Measurements from ENCODE around the gene RAD51B.
"Not testable (repeated sequence)": the region's sequence is repeated elsewhere in the genome, so short reads cannot be mapped to it uniquely, and the experiment has no call there.

Gene RAD51B

DNA sequence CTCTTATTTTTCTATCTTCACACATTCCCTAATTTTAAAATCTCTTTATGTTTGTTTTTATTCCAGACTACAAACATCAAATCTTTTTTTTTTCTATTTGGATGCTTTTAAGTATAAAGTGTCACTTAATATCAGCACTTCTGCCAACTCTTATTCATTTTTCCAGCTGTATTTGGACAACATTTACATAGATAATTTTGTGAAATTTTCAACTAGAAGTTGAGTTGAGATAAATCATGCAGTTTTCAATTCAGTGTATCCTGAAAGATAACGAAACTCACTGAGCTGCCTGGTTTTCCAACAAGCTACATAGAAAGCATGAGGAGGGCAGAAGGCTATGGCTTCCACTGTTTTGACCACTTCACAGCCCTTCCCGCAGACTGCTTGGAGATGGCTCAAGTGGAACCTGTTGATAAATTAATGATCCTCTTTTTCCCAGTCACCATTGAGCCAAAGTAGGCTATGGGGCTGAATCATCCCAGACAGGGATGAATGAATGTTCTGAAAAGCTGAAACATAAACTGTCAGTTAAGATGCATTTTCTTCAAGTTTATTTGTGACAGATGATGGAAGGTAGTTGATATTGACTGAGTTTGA, 213.9 kb downstream of the RAD51B start:
- DNase-seq: no peak

- no peak for DNase-seq
Observed at GRCh38 chr14:68034896-68035295, 215.3 kb downstream of the RAD51B start.

DNA sequence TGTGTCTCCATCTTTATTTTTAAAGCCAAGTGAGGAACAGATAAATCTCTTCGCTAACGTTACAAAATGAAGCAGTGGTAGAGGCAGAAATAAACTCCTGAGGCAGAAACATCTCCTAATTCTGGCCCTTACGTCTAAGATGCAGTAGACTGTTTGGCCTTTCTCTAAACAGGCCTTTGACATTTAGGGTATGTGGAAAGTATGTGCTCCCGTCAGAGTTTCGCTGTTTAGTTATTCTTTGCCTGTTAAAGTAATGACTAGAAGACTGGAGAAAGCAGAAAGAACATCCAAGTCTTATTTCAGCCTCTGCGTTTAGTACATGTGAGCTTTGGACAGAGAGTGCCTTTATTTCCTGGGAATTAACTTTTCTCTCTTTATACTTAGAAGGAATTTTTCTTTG, 216.6 kb downstream of the RAD51B start:
- DNase-seq: no peak

DNA sequence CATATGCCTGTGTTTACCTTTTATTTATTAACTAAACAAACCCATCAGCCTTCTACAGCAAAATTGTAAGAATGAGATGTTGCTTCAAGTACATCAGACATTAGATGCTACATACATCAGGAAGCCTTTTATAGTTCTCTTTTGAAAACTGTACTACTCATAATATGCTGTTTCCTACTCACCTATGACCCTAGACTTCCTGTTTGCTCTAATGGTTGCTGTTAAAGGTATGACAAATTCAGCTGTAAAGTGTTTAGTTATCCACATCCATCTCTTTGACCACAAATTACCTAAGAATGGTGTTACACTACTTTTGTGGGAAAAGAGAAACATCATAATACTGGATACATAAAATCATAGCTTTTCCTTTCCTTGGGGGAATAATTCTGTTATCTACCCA, 220.0 kb downstream of the RAD51B start:
- no peak for DNase-seq

DNA sequence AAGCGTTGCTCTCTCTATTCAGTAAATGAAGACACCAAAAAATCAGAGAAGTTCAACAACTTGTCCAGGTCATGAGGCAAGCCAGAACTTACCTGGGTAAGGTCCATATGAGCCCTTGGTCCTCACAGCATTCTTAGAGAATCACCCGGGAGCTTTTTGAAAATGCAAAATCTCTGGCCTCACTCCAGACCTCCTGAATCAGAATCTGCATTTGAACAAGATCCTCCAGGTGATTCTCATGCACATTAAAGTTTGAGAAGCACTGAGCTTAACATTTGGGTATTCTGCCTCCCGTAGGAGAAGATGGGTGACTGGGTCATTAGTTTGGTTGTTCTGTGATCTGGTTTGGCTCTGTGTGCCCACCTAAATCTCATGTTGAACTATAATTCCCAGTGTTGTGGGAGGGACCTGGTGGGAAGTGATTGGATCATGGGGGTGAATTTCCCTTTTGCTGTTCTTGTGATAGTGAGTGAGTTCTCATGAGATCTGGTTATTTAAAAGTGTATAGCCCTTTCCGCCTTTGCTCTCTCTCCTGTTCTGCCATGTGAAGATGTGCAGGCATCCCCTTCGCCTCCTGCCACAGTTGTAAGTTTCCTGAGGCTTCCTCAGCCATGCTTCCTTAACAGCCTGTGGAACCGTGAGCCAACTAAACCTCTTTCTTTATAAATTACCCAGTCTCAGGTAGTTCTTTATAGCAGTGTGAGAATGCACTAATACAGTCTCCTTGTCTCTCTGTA, 221.2 kb downstream of the RAD51B start:
- DNase-seq: no peak

DNA sequence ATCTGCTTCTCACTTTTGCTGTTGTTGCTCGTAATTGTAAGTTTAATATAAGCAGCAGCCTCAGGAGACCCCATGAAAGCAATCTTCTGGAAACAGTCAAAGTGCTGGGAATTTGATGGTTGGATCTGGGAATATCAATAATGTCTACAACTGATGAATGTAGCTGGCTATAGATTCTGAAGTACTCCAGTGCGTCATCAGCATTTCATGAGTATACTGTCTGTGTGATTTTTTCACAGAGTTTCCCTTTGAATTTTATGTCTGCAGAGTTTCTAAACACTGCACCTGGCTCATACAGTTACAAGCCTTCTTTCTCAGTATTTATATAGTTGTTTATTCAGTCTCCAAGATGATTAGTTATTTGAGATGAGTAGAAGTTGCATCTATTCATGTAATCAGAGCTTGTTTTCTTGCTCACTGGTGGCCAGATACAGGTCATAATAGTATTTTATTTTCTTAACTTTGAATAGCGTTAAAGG, 222.3 kb downstream of the RAD51B start:
- DNase-seq: no peak

GRCh38 chr14:68042586-68043210, 223.1 kb downstream of the RAD51B start:
- no peak for DNase-seq

- no peak for DNase-seq
Observed at GRCh38 chr14:68043752-68044151, 224.2 kb downstream of the RAD51B start.

DNA sequence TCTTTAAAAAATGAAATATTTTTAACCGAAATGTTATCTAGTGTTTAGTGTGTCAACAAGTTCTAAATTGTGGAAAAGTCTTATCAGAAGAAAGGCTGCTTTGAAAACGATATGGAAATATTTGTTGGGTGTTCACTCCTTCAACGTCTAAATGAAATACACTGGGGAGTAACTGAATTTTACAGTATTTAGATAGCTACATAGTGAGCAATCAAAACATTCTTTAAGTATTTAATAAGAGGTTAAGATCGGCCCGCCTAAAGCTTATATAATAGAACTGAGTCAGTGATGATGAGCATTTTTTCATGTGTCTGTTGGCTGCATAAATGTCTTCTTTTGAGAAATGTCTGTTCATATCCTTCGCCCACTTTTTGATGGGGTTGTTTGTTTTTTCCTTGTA, 228.3 kb downstream of the RAD51B start:
- no peak for DNase-seq

DNA sequence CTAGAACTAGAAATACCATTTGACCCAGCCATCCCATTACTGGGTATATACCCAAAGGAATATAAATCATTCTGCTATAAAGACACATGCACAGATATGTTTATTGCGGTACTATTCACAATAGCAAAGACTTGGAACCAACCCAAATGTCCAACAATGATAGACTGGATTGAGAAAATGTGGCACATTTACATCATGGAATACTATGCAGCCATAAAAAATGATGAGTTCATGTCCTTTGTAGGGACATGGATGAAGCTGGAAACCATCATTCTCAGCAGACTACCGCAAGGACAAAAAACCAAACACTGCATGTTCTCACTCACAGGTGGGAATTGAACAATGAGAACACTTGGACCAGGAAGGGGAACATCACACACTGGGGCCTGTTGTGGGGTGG, 229.2 kb downstream of the RAD51B start:
- DNase-seq: not testable (repeated sequence)

DNA sequence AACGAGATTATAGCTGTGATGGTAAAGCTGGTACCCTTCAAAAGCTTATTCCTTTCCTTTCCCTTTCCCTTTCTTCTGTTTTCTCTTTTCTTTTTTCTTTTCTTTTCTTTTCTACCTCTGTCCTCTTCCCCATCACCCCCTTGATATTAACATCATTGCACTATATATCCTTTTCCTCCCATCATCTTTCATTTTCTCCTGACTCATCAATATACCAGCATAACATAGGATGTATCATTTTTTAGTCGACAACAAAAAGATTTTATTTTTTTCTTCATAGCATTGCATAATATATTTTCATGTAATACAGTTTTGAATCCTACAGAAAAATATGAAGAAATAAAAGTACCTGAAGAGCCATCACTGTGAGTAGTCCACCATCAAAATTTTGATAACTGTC, 230.6 kb downstream of the RAD51B start:
- no peak for DNase-seq

DNA sequence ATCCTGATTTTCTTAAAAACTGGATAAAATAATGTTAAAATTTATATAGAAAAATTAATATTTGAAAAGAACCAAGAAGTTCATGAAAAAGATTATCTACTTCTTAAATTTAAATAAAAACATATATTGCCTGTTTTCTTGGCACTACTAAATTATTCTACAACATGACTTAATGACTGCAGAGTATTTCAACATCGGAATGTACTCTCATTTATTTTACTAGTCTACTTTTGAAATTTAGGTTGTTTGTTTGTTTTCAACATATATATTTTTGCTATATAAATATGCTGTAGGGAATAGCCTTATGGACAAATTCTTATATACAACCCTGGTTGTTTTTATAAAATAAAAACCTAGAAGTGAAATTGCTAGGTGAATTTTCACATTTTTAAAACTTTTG, 231.6 kb downstream of the RAD51B start:
- DNase-seq: no peak

DNA sequence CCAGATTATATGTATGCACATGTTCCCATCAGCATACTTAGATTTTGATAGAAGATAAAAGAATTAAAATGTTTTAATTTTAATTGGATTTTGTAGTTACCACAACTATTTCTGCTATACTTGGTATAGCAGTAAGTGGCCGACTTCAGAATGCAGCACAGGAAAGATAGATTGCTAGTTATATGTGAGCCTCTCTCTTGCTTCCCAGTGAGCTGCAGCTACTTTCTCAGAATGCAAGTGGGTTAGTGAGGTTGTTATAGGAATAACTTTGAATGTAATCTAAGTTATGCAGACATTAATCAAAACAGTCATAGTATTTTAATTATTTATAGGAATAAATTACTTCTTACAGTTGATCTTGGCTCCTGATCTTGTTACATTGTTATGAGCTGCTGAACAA, 240.6 kb downstream of the RAD51B start:
- DNase-seq: no peak

DNA sequence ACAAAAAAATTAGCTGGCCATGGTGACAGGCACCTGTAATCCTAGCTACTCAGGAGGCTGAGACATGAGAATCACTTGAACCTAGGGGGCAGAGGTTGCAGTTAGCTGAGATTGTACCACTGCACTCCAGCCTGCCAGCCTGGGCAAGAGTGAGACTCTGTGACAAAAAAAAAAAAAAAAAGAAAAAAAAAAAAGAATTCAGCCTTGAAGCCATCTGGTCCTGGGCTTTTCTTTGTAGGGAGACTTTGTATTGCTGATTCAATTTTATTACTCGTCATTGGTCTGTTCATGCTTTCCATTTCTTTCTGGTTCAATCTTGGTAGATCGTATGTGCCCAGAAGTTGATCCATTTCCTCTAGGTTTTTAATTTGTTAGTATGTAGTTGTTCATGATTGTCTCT, 243.1 kb downstream of the RAD51B start:
- no peak for DNase-seq

DNA sequence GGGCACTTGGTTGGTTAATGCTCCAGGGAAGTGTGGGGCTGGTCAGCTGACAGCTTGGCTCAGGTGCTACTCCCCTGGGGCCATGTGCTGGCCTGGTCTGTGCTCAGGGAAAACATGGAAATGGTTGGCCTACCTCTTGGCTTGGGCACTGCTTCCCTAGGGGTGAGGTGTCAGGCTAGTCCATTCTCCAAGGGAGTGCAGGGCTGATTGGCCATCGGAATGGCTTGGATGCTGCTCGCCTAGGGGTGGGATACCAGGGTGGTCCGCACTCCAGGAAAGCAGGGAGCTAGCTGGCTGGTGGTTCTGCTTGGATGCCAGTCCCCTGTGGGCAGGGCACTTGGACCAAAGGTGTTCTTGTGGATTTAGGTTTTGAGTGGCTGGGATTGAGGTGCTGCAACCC, 245.7 kb downstream of the RAD51B start:
- DNase-seq: no peak

GRCh38 chr14:68074765-68075381, 255.3 kb downstream of the RAD51B start:
- DNase-seq: no peak

GRCh38 chr14:68075382-68076029, 255.9 kb downstream of the RAD51B start:
- no peak for DNase-seq

- no peak for DNase-seq
Observed at GRCh38 chr14:68076451-68076850, 256.9 kb downstream of the RAD51B start.

GRCh38 chr14:68079941-68080697, 260.5 kb downstream of the RAD51B start:
- DNase-seq: no peak

DNA sequence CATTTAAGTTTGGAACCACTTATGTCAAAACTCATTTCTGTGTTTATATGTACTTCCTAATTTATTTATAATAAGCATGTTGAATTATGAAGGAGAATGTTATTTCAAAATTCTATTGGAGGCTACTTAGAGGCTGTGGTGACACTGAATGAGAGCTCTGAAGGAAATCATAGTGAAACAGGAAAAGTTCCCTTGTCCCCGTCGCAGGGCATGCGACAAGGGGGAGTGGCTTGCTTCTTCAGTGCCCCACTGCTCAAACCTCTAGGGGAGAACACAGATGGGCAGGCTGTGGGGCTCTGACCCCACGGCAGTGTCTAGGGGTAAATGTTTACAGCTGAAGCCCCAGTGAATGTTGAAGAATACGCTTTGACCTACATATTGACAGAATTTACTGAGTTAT, 261.9 kb downstream of the RAD51B start:
- DNase-seq: no peak

GRCh38 chr14:68082698-68083291, 263.2 kb downstream of the RAD51B start:
- no peak for DNase-seq

- no peak for DNase-seq
Observed at GRCh38 chr14:68084256-68084655, 264.7 kb downstream of the RAD51B start.
